Keratinocyte (primary cell): ENCODE data around the gene LINC01488. TPM values are rescaled to one million over a fixed set of nuclear protein-coding genes. Genes with fewer than 3 reads are reported as not detected.
A peak's percentile ranks its signal among the peaks of the same experiment; 100 is the strongest.

Source experiments
- DNase-seq: peaks from one replicate; pipeline ENCODE4 v3.0.0-alpha.2; 2011; ENCODE audit warnings: low read depth, missing footprints, low spot score
- FAIRE-seq: peaks from 2 replicates; lab custom pipeline; 2011; peaks lifted over from hg19 to GRCh38; lab: Jason Lieb, UNC
- H2AFZ ChIP-seq: 2 replicates; pipeline ENCODE4 v1.6.0; 2012; ENCODE audit warnings: low read length, control low read depth, inconsistent platforms; ENCODE audit not compliant: control insufficient read depth
- H3K27ac ChIP-seq: 2 replicates; pipeline ENCODE4 v1.5.1; 2011; ENCODE audit warnings: low read length; ENCODE audit not compliant: control insufficient read depth, insufficient read depth
- H3K27me3 ChIP-seq: 3 replicates; pipeline ENCODE4 v1.6.0; 2011; ENCODE audit warnings: low read length; ENCODE audit not compliant: control insufficient read depth, insufficient read depth; ENCODE audit errors: extremely low read depth
- H3K36me3 ChIP-seq, 2 experiments: 2 replicates in 1 of 2; 3 replicates in 1 of 2; pipeline ENCODE4 v1.5.1; 2011; ENCODE audit warnings: low read length in 2 of 2, mild to moderate bottlenecking in 1 of 2; ENCODE audit not compliant: control insufficient read depth in 2 of 2, insufficient read depth in 2 of 2; ENCODE audit errors: extremely low read depth in 1 of 2
- H3K4me1 ChIP-seq: 3 replicates; pipeline ENCODE4 v1.5.1; 2011; ENCODE audit warnings: low read length; ENCODE audit not compliant: control insufficient read depth, insufficient read depth; ENCODE audit errors: extremely low read depth
- H3K4me2 ChIP-seq: 3 replicates; pipeline ENCODE4 v1.6.0; 2011; ENCODE audit warnings: low read depth, low read length; ENCODE audit not compliant: control insufficient read depth, insufficient read depth; ENCODE audit errors: extremely low read depth
- H3K4me3 ChIP-seq, 3 experiments: fragments of 200-600 bp in 1 of 3; sonication (generic) in 1 of 3; 2 replicates in 2 of 3; 3 replicates in 1 of 3; pipeline ENCODE4 v1.5.1; 2011 to 2016; ENCODE audit warnings: low read length in 3 of 3, mild to moderate bottlenecking in 3 of 3, control low read depth in 2 of 3, inconsistent platforms in 1 of 3, low read depth in 1 of 3, mixed read lengths in 1 of 3, mixed run types in 1 of 3, moderate library complexity in 1 of 3; ENCODE audit not compliant: control insufficient read depth in 2 of 3, insufficient read depth in 2 of 3; ENCODE audit errors: extremely low read depth in 1 of 3
- H3K79me2 ChIP-seq: 2 replicates; pipeline ENCODE4 v1.6.0; 2012; ENCODE audit warnings: low read length; ENCODE audit not compliant: control insufficient read depth, insufficient read depth
- H3K9ac ChIP-seq: 3 replicates; pipeline ENCODE4 v1.6.0; 2011; ENCODE audit warnings: low read length; ENCODE audit not compliant: control insufficient read depth, insufficient read depth; ENCODE audit errors: extremely low read depth
- H3K9me1 ChIP-seq: 3 replicates; pipeline ENCODE4 v1.6.0; 2011; ENCODE audit warnings: low read length; ENCODE audit not compliant: control insufficient read depth, insufficient read depth; ENCODE audit errors: extremely low read depth
- H3K9me3 ChIP-seq: 2 replicates; pipeline ENCODE4 v1.5.1; 2012; ENCODE audit warnings: low read depth, low read length; ENCODE audit not compliant: control insufficient read depth
- H4K20me1 ChIP-seq: 3 replicates; pipeline ENCODE4 v1.6.0; 2011; ENCODE audit warnings: low read length; ENCODE audit not compliant: control insufficient read depth, insufficient read depth; ENCODE audit errors: extremely low read depth
- CTCF ChIP-seq, 3 experiments: IDR thresholded peaks in 1 of 3; conservative IDR thresholded peaks in 1 of 3; optimal IDR thresholded peaks in 1 of 3; 2 replicates in 2 of 3; 3 replicates in 1 of 3; pipeline versions ENCODE3 to v1.5.1; 2011; ENCODE audit warnings: low read length in 3 of 3, mild to moderate bottlenecking in 3 of 3, moderate library complexity in 2 of 3, control low read depth in 1 of 3, inconsistent platforms in 1 of 3; ENCODE audit not compliant: insufficient read depth in 2 of 3; ENCODE audit errors: extremely low read depth in 1 of 3
- EZH2 ChIP-seq: IDR thresholded peaks from one replicate; pipeline ENCODE4 v1.6.1; 2012; ENCODE audit warnings: inconsistent platforms, mild to moderate bottlenecking, low read length, moderate library complexity
- dilution Hi-C: fragments of 300-500 bp; cut with MboI; formaldehyde crosslinking; loops from one replicate; pipeline ENCODE4 v1.7.0; 2020; ENCODE audit warnings: low sequenced_read_pairs; ENCODE audit not compliant: extremely low pct_ligation_motif_present
- polyA plus RNA-seq, 5 experiments: library from polyadenylated mRNA; depleted of rRNA in 3 of 5; stranded (reverse) in 3 of 5; stranded (forward) in 1 of 5; unstranded in 1 of 5; fragments of >200 nt; gene quantifications; 1 replicate in 1 of 5; 2 replicates in 3 of 5; 3 replicates in 1 of 5; pipeline versions ENCODE4 v1.2.1 to v1.2.3, GENCODE V29; 2011 to 2012; ENCODE audit warnings: missing spikeins in 2 of 5, low read depth in 1 of 5, low replicate concordance in 1 of 5

The LINC01488 gene
- polyA plus RNA-seq, 1 donor (not counting 4 experiments of a cell fraction or from before 2014, with no cell fraction given), result not detected

GRCh38 chr11:69437001-69437875 lies 44.2 kb upstream of the LINC01488 start:
- Histone ChIP-seq H3K27ac (no peak overlapping the region), H3K9me3 (no peaks in the 10 kb centered on the region), H2AFZ (peak overlapping the region; percentile 46), H4K20me1 (no peaks in the 10 kb centered on the region), H3K4me2 (peak overlapping the region; percentile 22), H3K9ac (peak overlapping the region; percentile 4), H3K4me1 (peaks cover 15% of the 10 kb centered on the region), H3K4me3 (no peak overlapping the region), H3K79me2 (no peaks in the 10 kb centered on the region), H3K9me1 (no peaks in the 10 kb centered on the region), H3K36me3 (no peaks in the 10 kb centered on the region), H3K27me3 (peaks cover 3% of the 10 kb centered on the region)
- TF ChIP-seq CTCF (optimal IDR thresholded peaks at IDR 0.05 in 1 of 3, IDR thresholded peaks at IDR 0.05 in 1 of 3, conservative IDR thresholded peaks at IDR 0.05 in 1 of 3; ENCODE audit: extremely low read depth in 1 of 3, insufficient read depth in 2 of 3, low read length in 3 of 3) (peak in 1 of 3 experiments; percentile 27), EZH2 (no peak)
- dilution Hi-C loops, result no loop called here
- FAIRE-seq (no peak), DNase-seq (peak; percentile 49)

GRCh38 chr11:69437876-69438205 lies 43.6 kb upstream of the LINC01488 start:
- H3K27ac ChIP-seq, result no peak overlapping the region
- H4K20me1 ChIP-seq, result no peaks in the 10 kb centered on the region

More at GRCh38 chr11:69437876-69438205, 43.6 kb upstream of the LINC01488 start:
- peaks cover 22% of the 10 kb centered on the region for H3K4me1 ChIP-seq
- no peak overlapping the region for H2AFZ ChIP-seq
- no peaks in the 10 kb centered on the region for H3K36me3 ChIP-seq
- no peaks in the 10 kb centered on the region for H3K9me1 ChIP-seq
- peaks cover 3% of the 10 kb centered on the region for H3K27me3 ChIP-seq
- H3K79me2 ChIP-seq, result no peaks in the 10 kb centered on the region
- no peak for TF ChIP-seq EZH2
- no peak for TF ChIP-seq CTCF (optimal IDR thresholded peaks at IDR 0.05 in 1 of 3, IDR thresholded peaks at IDR 0.05 in 1 of 3, conservative IDR thresholded peaks at IDR 0.05 in 1 of 3; ENCODE audit: extremely low read depth in 1 of 3, insufficient read depth in 2 of 3, low read length in 3 of 3)
- no peak overlapping the region for H3K4me2 ChIP-seq
- H3K9ac ChIP-seq, result no peak overlapping the region
- dilution Hi-C loops, result no loop called here
- no peaks in the 10 kb centered on the region for H3K9me3 ChIP-seq
- no peak overlapping the region for H3K4me3 ChIP-seq
- DNase-seq, result no peak
- FAIRE-seq, result no peak
